GM12891 (cell line): Measurements from ENCODE around the gene TSPO.

Source experiments
- DNase-seq: peaks from one replicate; pipeline ENCODE4 v3.0.0; 2011; ENCODE audit warnings: low spot score; ENCODE audit not compliant: insufficient read length
- FAIRE-seq: peaks from 2 replicates; lab custom pipeline; 2011; peaks lifted over from hg19 to GRCh38; lab: Jason Lieb, UNC
- PAX5 ChIP-seq: IDR thresholded peaks from 2 replicates; pipeline ENCODE4 v1.6.1; 2011; ENCODE audit warnings: low read length, moderate library complexity, mild to moderate bottlenecking; ENCODE audit not compliant: insufficient read depth, severe bottlenecking
- POLR2A ChIP-seq: IDR thresholded peaks from 2 replicates; pipeline ENCODE4 v1.6.1; 2011; ENCODE audit warnings: low read depth, low read length, control low read depth
- POLR2AphosphoS5 ChIP-seq: IDR thresholded peaks from 2 replicates; pipeline ENCODE4 v1.6.1; 2011; ENCODE audit warnings: low read depth, low read length, control low read depth
- POU2F2 ChIP-seq: IDR thresholded peaks from 2 replicates; pipeline ENCODE4 v1.6.1; 2011; ENCODE audit warnings: low read depth, mild to moderate bottlenecking, control low read depth, low read length, moderate library complexity
- SPI1 ChIP-seq: IDR thresholded peaks from 2 replicates; pipeline ENCODE4 v1.6.1; 2011; ENCODE audit warnings: low read depth, low read length, control low read depth
- TAF1 ChIP-seq: IDR thresholded peaks from 2 replicates; pipeline ENCODE4 v1.6.1; 2011; ENCODE audit warnings: low read depth, low read length, control low read depth

The TSPO gene

GRCh38 chr22:43207386-43207785 is 56.0 kb downstream of the TSPO start:
- no peak for FAIRE-seq
- DNase-seq, result no peak
- TF ChIP-seq SPI1 (no peak), POU2F2 (no peak), PAX5 (no peak), POLR2A (no peak), TAF1 (no peak), POLR2AphosphoS5 (no peak)

- TF ChIP-seq TAF1, result no peak
- TF ChIP-seq PAX5, result no peak
- TF ChIP-seq SPI1, result no peak
- no peak for TF ChIP-seq POU2F2
- TF ChIP-seq POLR2AphosphoS5, result no peak
- no peak for TF ChIP-seq POLR2A
- FAIRE-seq (no peak), DNase-seq (no peak)
Observed at GRCh38 chr22:43207849-43208702, 56.7 kb downstream of the TSPO start.

GRCh38 chr22:43208703-43209522 is 57.6 kb downstream of the TSPO start:
- FAIRE-seq, result no peak
- TF ChIP-seq POLR2A (no peak), PAX5 (no peak), SPI1 (no peak), TAF1 (no peak), POU2F2 (no peak), POLR2AphosphoS5 (no peak)

GRCh38 chr22:43209523-43209890 is 58.1 kb downstream of the TSPO start:
- DNase-seq (no peak), FAIRE-seq (no peak)
- no peak for TF ChIP-seq SPI1
- no peak for TF ChIP-seq PAX5
- no peak for TF ChIP-seq POLR2A
- TF ChIP-seq POLR2AphosphoS5, result no peak
- TF ChIP-seq TAF1, result no peak
- TF ChIP-seq POU2F2, result no peak

More at GRCh38 chr22:43208703-43209522, 57.6 kb downstream of the TSPO start:
- no peak for DNase-seq

GRCh38 chr22:43209971-43210370 is 58.6 kb downstream of the TSPO start:
- FAIRE-seq, result no peak
- DNase-seq, result no peak
- TF ChIP-seq SPI1, result no peak
- TF ChIP-seq TAF1, result no peak
- no peak for TF ChIP-seq POLR2AphosphoS5
- TF ChIP-seq PAX5, result no peak
- no peak for TF ChIP-seq POLR2A
- no peak for TF ChIP-seq POU2F2

- TF ChIP-seq SPI1 (no peak), POLR2AphosphoS5 (no peak), POLR2A (no peak), TAF1 (no peak), PAX5 (no peak), POU2F2 (no peak)
- FAIRE-seq (no peak), DNase-seq (no peak)
Observed at GRCh38 chr22:43210631-43211515, 59.5 kb downstream of the TSPO start.

GRCh38 chr22:43211941-43212433 is 60.6 kb downstream of the TSPO start:
- no peak for FAIRE-seq
- no peak for TF ChIP-seq SPI1
- TF ChIP-seq PAX5, result no peak
- TF ChIP-seq TAF1, result no peak
- TF ChIP-seq POLR2A, result no peak
- no peak for TF ChIP-seq POU2F2
- no peak for TF ChIP-seq POLR2AphosphoS5
- DNase-seq, result no peak

- DNase-seq (no peak), FAIRE-seq (no peak)
- TF ChIP-seq SPI1, result no peak
- TF ChIP-seq POLR2AphosphoS5, result no peak
- TF ChIP-seq POLR2A, result no peak
- TF ChIP-seq POU2F2, result no peak
- TF ChIP-seq TAF1, result no peak
- TF ChIP-seq PAX5, result no peak
Observed at GRCh38 chr22:43212434-43212952, 61.1 kb downstream of the TSPO start.
